ENCODE data around the gene SPTBN5.

GRCh38 chr15:41827880-41828806 lies 65.7 kb downstream of the SPTBN5 start, which contains the start of gene JMJD7:
- TF ChIP-seq RUNX3 (IDR thresholded peaks at IDR 0.05; ENCODE audit: low read length): no peak
- TF ChIP-seq, protein P1, sequence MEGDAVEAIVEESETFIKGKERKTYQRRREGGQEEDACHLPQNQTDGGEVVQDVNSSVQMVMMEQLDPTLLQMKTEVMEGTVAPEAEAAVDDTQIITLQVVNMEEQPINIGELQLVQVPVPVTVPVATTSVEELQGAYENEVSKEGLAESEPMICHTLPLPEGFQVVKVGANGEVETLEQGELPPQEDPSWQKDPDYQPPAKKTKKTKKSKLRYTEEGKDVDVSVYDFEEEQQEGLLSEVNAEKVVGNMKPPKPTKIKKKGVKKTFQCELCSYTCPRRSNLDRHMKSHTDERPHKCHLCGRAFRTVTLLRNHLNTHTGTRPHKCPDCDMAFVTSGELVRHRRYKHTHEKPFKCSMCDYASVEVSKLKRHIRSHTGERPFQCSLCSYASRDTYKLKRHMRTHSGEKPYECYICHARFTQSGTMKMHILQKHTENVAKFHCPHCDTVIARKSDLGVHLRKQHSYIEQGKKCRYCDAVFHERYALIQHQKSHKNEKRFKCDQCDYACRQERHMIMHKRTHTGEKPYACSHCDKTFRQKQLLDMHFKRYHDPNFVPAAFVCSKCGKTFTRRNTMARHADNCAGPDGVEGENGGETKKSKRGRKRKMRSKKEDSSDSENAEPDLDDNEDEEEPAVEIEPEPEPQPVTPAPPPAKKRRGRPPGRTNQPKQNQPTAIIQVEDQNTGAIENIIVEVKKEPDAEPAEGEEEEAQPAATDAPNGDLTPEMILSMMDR (IDR thresholded peaks at IDR 0.05 in 2 of 3, conservative IDR thresholded peaks at IDR 0.05 in 1 of 3; ENCODE audit: control insufficient read depth in 2 of 3, extremely low read depth in 1 of 3, insufficient read depth in 1 of 3, low read depth in 3 of 3, low read length in 3 of 3): no peak
- no peak for TF ChIP-seq NFIC (IDR thresholded peaks at IDR 0.05; ENCODE audit: low read depth, low read length)
- no peak for TF ChIP-seq RCOR1 (conservative IDR thresholded peaks at IDR 0.05; ENCODE audit: low read depth, low read length)
- TF ChIP-seq MAX (IDR thresholded peaks at IDR 0.05; ENCODE audit: low read depth, low read length): no peak
- TF ChIP-seq HCFC1 (IDR thresholded peaks at IDR 0.05; ENCODE audit: low read length): no peak; the same call in 1 of the 2 replicates
- TF ChIP-seq KAT2A (conservative IDR thresholded peaks at IDR 0.05; ENCODE audit: control insufficient read depth, low read depth, low read length): no peak
- TF ChIP-seq ATF3 (IDR thresholded peaks at IDR 0.05; ENCODE audit: borderline replicate concordance, extremely low read depth, low read depth, low read length): no peak
- TF ChIP-seq, protein P2, sequence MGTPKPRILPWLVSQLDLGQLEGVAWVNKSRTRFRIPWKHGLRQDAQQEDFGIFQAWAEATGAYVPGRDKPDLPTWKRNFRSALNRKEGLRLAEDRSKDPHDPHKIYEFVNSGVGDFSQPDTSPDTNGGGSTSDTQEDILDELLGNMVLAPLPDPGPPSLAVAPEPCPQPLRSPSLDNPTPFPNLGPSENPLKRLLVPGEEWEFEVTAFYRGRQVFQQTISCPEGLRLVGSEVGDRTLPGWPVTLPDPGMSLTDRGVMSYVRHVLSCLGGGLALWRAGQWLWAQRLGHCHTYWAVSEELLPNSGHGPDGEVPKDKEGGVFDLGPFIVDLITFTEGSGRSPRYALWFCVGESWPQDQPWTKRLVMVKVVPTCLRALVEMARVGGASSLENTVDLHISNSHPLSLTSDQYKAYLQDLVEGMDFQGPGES (IDR thresholded peaks at IDR 0.05): no peak
- TF ChIP-seq FOXK2 (IDR thresholded peaks at IDR 0.05): no peak
- no peak for TF ChIP-seq HDAC2 (IDR thresholded peaks at IDR 0.05)
- no peak for TF ChIP-seq RAD21 (IDR thresholded peaks at IDR 0.05; ENCODE audit: insufficient read depth, low read depth, low read length)
- TF ChIP-seq, protein P3, sequence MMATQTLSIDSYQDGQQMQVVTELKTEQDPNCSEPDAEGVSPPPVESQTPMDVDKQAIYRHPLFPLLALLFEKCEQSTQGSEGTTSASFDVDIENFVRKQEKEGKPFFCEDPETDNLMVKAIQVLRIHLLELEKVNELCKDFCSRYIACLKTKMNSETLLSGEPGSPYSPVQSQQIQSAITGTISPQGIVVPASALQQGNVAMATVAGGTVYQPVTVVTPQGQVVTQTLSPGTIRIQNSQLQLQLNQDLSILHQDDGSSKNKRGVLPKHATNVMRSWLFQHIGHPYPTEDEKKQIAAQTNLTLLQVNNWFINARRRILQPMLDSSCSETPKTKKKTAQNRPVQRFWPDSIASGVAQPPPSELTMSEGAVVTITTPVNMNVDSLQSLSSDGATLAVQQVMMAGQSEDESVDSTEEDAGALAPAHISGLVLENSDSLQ (IDR thresholded peaks at IDR 0.05): no peak

Data from GM12878 (cell line).